ENCODE results near the gene MBD4. TPM values are rescaled to one million over a fixed set of nuclear protein-coding genes. Genes with fewer than 3 reads are reported as not detected.

The MBD4 gene
- total RNA-seq, 1 experiment from 2014 or later = 11.4 TPM

DNA sequence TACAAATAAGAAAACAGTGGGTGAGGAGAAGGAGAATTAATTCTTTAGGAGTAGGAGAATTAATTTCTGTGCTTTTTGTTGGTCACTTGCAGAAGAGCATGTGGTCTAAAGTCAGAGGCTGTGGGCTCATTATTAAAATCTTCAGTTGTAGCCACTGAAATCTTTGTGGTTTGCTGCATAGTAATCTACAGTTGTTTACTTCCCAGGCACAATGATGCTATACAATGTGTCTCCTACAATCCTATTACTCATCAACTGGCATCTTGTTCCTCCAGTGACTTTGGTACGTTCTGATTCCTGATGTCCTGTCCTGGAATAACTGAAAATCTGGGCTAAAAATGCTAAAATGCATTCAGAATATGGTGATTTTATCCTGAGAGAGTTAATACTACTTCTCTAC lies 21.3 kb upstream of the MBD4 start:
- Histone ChIP-seq H3K4me3 (ENCODE audit: low read length) (peak overlapping the region; percentile 25; the same call in 1 of the 2 replicates), H3K27me3 (ENCODE audit: low read length) (no peaks in the 10 kb centered on the region), H3F3A (ENCODE audit: low read length, unreplicated experiment) (no peaks in the 10 kb centered on the region), H3K9ac (ENCODE audit: low read length) (peak overlapping the region; percentile 51), H3K9me2 (replicated peaks; ENCODE audit: low read length) (no peaks in the 10 kb centered on the region), H4K20me1 (ENCODE audit: low read length) (no peaks in the 10 kb centered on the region), H2AFZ (ENCODE audit: low read length) (0 out of 2 replicates have a peak overlapping the region, but pooled peaks have one; percentile 22), H3K79me2 (ENCODE audit: low read length) (no peaks in the 10 kb centered on the region), H3K27ac (ENCODE audit: low read length) (peak overlapping the region; percentile 90), H3K4me1 (ENCODE audit: insufficient read depth, low read length) (peaks cover 19% of the 10 kb centered on the region), H3K9me3 (ENCODE audit: low read length) (no peaks in the 10 kb centered on the region), H3K36me3 (ENCODE audit: low read depth, low read length) (no peaks in the 10 kb centered on the region), H3K4me2 (ENCODE audit: low read length) (peak overlapping the region; percentile 42)
- peak; percentile 70 for DNase-seq
- ChIA-PET CTCF (no interaction called here), POLR2A (ENCODE audit: unreplicated experiment) (no interaction called here)
- peak; percentile 71 for ATAC-seq
- intact Hi-C loops (cut with micrococcal nuclease) = no loop called here
- no peak for TF ChIP-seq EZH2 (IDR thresholded peaks at IDR 0.05; ENCODE audit: low read length, unreplicated experiment)
- no TSS peak for BruUV-seq (replicated peaks)

DNA sequence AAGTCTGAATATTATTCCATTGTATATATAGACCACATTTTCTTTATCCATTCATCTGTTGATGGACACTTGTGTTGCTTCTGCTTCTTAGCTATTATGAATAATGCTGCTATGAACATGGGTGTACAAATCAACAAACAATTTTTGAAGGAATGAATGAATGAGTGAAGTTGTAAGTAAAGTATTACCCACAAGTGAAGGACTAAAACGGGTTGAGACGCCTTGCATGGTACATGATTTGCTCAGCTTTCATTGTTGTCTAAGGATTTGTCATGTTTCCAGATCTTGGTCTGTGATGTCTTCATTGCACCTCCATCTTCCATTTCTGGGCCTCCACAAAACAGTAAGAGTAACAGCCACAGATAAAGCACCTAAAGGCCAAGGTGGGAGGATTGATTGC lies 20.8 kb upstream of the MBD4 start:
- TF ChIP-seq EZH2 (IDR thresholded peaks at IDR 0.05; ENCODE audit: low read length, unreplicated experiment) = no peak
- TF ChIP-seq, protein P1, sequence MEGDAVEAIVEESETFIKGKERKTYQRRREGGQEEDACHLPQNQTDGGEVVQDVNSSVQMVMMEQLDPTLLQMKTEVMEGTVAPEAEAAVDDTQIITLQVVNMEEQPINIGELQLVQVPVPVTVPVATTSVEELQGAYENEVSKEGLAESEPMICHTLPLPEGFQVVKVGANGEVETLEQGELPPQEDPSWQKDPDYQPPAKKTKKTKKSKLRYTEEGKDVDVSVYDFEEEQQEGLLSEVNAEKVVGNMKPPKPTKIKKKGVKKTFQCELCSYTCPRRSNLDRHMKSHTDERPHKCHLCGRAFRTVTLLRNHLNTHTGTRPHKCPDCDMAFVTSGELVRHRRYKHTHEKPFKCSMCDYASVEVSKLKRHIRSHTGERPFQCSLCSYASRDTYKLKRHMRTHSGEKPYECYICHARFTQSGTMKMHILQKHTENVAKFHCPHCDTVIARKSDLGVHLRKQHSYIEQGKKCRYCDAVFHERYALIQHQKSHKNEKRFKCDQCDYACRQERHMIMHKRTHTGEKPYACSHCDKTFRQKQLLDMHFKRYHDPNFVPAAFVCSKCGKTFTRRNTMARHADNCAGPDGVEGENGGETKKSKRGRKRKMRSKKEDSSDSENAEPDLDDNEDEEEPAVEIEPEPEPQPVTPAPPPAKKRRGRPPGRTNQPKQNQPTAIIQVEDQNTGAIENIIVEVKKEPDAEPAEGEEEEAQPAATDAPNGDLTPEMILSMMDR (conservative IDR thresholded peaks at IDR 0.05; ENCODE audit: low read depth, low read length) = no peak
- no peak for TF ChIP-seq EZH2phosphoT487 (IDR thresholded peaks at IDR 0.05; ENCODE audit: borderline replicate concordance, low read length)
- Histone ChIP-seq H3K4me3 (ENCODE audit: low read length) (no peak overlapping the region), H3K9me2 (replicated peaks; ENCODE audit: low read length) (no peaks in the 10 kb centered on the region), H3K79me2 (ENCODE audit: low read length) (no peaks in the 10 kb centered on the region), H3K36me3 (ENCODE audit: low read depth, low read length) (no peaks in the 10 kb centered on the region), H3K4me2 (ENCODE audit: low read length) (peak overlapping the region; percentile 42), H2AFZ (ENCODE audit: low read length) (no peak overlapping the region), H3K27ac (ENCODE audit: low read length) (peak overlapping the region; percentile 90), H4K20me1 (ENCODE audit: low read length) (no peaks in the 10 kb centered on the region), H3K9ac (ENCODE audit: low read length) (no peak overlapping the region; the same call in 1 of the 2 replicates), H3K9me3 (ENCODE audit: low read length) (no peaks in the 10 kb centered on the region), H3K27me3 (ENCODE audit: low read length) (no peaks in the 10 kb centered on the region), H3K4me1 (ENCODE audit: insufficient read depth, low read length) (peaks cover 19% of the 10 kb centered on the region), H3F3A (ENCODE audit: low read length, unreplicated experiment) (no peaks in the 10 kb centered on the region)
- intact Hi-C loops (cut with micrococcal nuclease) = no loop called here
- ChIA-PET POLR2A (ENCODE audit: unreplicated experiment) (no interaction called here), CTCF (no interaction called here)
- DNase-seq = no peak
- ATAC-seq = no peak
- BruUV-seq (replicated peaks) = no TSS peak

DNA sequence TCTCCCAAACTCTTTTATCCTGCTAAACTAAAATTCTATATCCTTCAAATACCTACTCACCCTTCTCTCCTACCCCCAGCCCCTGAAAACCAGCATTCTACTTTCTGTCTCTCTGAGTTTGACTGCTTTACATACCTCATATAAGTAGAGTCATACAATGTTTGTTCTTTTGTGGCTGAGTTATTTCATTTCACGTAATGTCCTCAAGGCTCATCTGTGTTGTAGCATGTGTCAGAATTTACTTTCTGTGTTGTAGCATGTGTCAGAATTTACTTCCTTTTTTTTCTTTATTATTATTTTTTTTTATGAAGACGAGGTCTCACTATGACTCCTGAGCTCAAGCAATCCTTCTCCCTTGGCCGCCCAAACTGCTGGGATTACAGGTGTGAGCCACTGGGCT lies 20.4 kb upstream of the MBD4 start:
- CTCF ChIA-PET = no interaction called here
- TF ChIP-seq EZH2 (IDR thresholded peaks at IDR 0.05; ENCODE audit: low read length, unreplicated experiment) = no peak
- no peak for TF ChIP-seq EZH2phosphoT487 (IDR thresholded peaks at IDR 0.05; ENCODE audit: borderline replicate concordance, low read length)
- TF ChIP-seq, protein P1 (conservative IDR thresholded peaks at IDR 0.05; ENCODE audit: low read depth, low read length) = no peak
- H3K4me2 ChIP-seq (ENCODE audit: low read length) = peak overlapping the region; percentile 42; the same call in 1 of the 2 replicates

More for the DNA sequence above, 20.4 kb upstream of the MBD4 start:
- Histone ChIP-seq H3K4me1 (ENCODE audit: insufficient read depth, low read length) (peaks cover 19% of the 10 kb centered on the region), H4K20me1 (ENCODE audit: low read length) (no peaks in the 10 kb centered on the region), H3K27ac (ENCODE audit: low read length) (peak overlapping the region; percentile 90), H3K79me2 (ENCODE audit: low read length) (no peaks in the 10 kb centered on the region), H3K4me3 (ENCODE audit: low read length) (no peak overlapping the region), H3K36me3 (ENCODE audit: low read depth, low read length) (no peaks in the 10 kb centered on the region), H3K9ac (ENCODE audit: low read length) (no peak overlapping the region), H3F3A (ENCODE audit: low read length, unreplicated experiment) (no peaks in the 10 kb centered on the region), H3K9me3 (ENCODE audit: low read length) (no peaks in the 10 kb centered on the region), H3K27me3 (ENCODE audit: low read length) (no peaks in the 10 kb centered on the region), H2AFZ (ENCODE audit: low read length) (no peak overlapping the region), H3K9me2 (replicated peaks; ENCODE audit: low read length) (no peaks in the 10 kb centered on the region)
- POLR2A ChIA-PET (ENCODE audit: unreplicated experiment) = no interaction called here
- BruUV-seq (replicated peaks) = no TSS peak
- intact Hi-C loops (cut with micrococcal nuclease) = no loop called here
- ATAC-seq = no peak
- DNase-seq = no peak
